Lung microvascular endothelial cell (primary cell): Measurements from ENCODE around the gene BTBD1. TPM values are rescaled to one million over a fixed set of nuclear protein-coding genes. Genes with fewer than 3 reads are reported as not detected.

Experiments used
- DNase-seq, 2 donors: peaks; one replicate each; pipeline versions ENCODE4 v3.0.0 to v3.0.0-alpha.2; 2010; ENCODE audit warnings: low read depth in 2 of 2
- total RNA-seq: library from RNA; depleted of rRNA; stranded (reverse); fragments of >200 nt; gene quantifications from 2 replicates; pipeline ENCODE4 v1.2.1, GENCODE V29; 2014

The BTBD1 gene
- 78.0 and 94.6 TPM in 2 replicates for total RNA-seq

GRCh38 chr15:83066734-83067637, at the start of gene BTBD1:
TSS of gene BTBD1 (minus strand) at chr15:83067252. CDS start at chr15:83067151, 101 bp downstream.
- peak; percentile 88 to 93 for DNase-seq

- no peak for DNase-seq
These were observed 48.9 kb upstream of the BTBD1 start for GRCh38 chr15:83115831-83116565.

GRCh38 chr15:83115410-83115809, 48.4 kb upstream of the BTBD1 start:
- no peak for DNase-seq

- no peak for DNase-seq
These were observed 47.8 kb upstream of the BTBD1 start for GRCh38 chr15:83114856-83115255.

- DNase-seq: peak; percentile 35 to 69
These were observed 47.0 kb upstream of the BTBD1 start for GRCh38 chr15:83113881-83114674.

- DNase-seq: no peak
These were observed 45.9 kb upstream of the BTBD1 start for GRCh38 chr15:83112956-83113299.

GRCh38 chr15:83112233-83112955, 45.3 kb upstream of the BTBD1 start:
- DNase-seq: peak; percentile 93 to 94

GRCh38 chr15:83111149-83111548, 44.1 kb upstream of the BTBD1 start:
- DNase-seq: no peak

- peak; percentile 33 to 81 for DNase-seq
These were observed 43.3 kb upstream of the BTBD1 start for GRCh38 chr15:83110381-83110780.

GRCh38 chr15:83109532-83109931, 42.5 kb upstream of the BTBD1 start:
- DNase-seq: no peak

- peak; percentile 76 to 93 for DNase-seq
These were observed 41.5 kb upstream of the BTBD1 start for GRCh38 chr15:83108266-83109219.

- no peak for DNase-seq
These were observed 40.8 kb upstream of the BTBD1 start for GRCh38 chr15:83107841-83108181.

GRCh38 chr15:83106994-83107840, 40.2 kb upstream of the BTBD1 start, which contains the start of gene TM6SF1:
TSS of gene TM6SF1 (plus strand) at chr15:83107645. CDS start at chr15:83107681, 36 bp downstream.
- peak; percentile 46 to 61 for DNase-seq

- no peak for DNase-seq
These were observed 38.4 kb upstream of the BTBD1 start for GRCh38 chr15:83105440-83105839.

- no peak for DNase-seq
These were observed 37.1 kb upstream of the BTBD1 start for GRCh38 chr15:83104141-83104540.

- no peak for DNase-seq
These were observed 35.3 kb upstream of the BTBD1 start for GRCh38 chr15:83102346-83102745.

GRCh38 chr15:83100097-83100646, 33.1 kb upstream of the BTBD1 start:
- peak in 1 of 2 donors; percentile 14 for DNase-seq

- DNase-seq: no peak
These were observed 32.2 kb upstream of the BTBD1 start for GRCh38 chr15:83099290-83099689.

- no peak for DNase-seq
These were observed 31.0 kb upstream of the BTBD1 start for GRCh38 chr15:83098079-83098478.
